ENCODE results near the gene DNASE1L3.

GRCh38 chr3:58256061-58256460 lies 45.3 kb upstream of the DNASE1L3 start:
- TF ChIP-seq CTCF (IDR thresholded peaks at IDR 0.05; ENCODE audit: low read depth, low read length, poor library complexity, severe bottlenecking) (no peak), EZH2phosphoT487 (IDR thresholded peaks at IDR 0.05; ENCODE audit: borderline replicate concordance, low read length) (no peak)
